GM12873 (cell line): ENCODE measurements around the gene C16orf87.

ENCODE experiments used
- CTCF ChIP-seq: IDR thresholded peaks from 2 replicates; pipeline ENCODE4 v1.5.1; 2012; ENCODE audit warnings: low read depth, mild to moderate bottlenecking, moderate library complexity, low read length, control low read depth; ENCODE audit not compliant: insufficient read depth; ENCODE audit errors: missing control alignments

The C16orf87 gene

GRCh38 chr16:46858151-46858550 is 27.2 kb upstream of the C16orf87 start:
- TF ChIP-seq CTCF, result no peak

GRCh38 chr16:46857368-46857945 is 26.5 kb upstream of the C16orf87 start:
- peak; percentile 52 for TF ChIP-seq CTCF

- TF ChIP-seq CTCF, result no peak
Measured at GRCh38 chr16:46855389-46855788, 24.4 kb upstream of the C16orf87 start.

GRCh38 chr16:46854846-46855245 is 23.9 kb upstream of the C16orf87 start:
- no peak for TF ChIP-seq CTCF

GRCh38 chr16:46853713-46854443 is 22.9 kb upstream of the C16orf87 start:
- TF ChIP-seq CTCF, result peak; percentile 90

GRCh38 chr16:46852130-46852529 is 21.1 kb upstream of the C16orf87 start:
- no peak for TF ChIP-seq CTCF

- no peak for TF ChIP-seq CTCF
Measured at GRCh38 chr16:46850619-46851555, 19.9 kb upstream of the C16orf87 start.
